Esophagus squamous epithelium (tissue), 5 donors: ENCODE data around the gene ENDOV. TPM values are rescaled to one million over a fixed set of nuclear protein-coding genes. Genes with fewer than 3 reads are reported as not detected.
A peak's percentile ranks its signal among the peaks of the same experiment; 100 is the strongest.

ENCODE experiments used
- DNase-seq: peaks from one replicate; lab custom pipeline; 2025; lab: John Stamatoyannopoulos, UW
- H3K27ac ChIP-seq, 4 donors: fragments of 200-600 bp; sonication (generic); one replicate each; pipeline ENCODE4 v1.5.1; 2016 to 2019; ENCODE audit warnings: mild to moderate bottlenecking in 1 of 4
- H3K27me3 ChIP-seq, 4 donors: fragments of 200-600 bp; sonication (generic); 1 replicate in 3 of 4; 2 replicates in 1 of 4; pipeline versions ENCODE4 v1.5.1 to v1.6.0; 2017 to 2021; ENCODE audit warnings: antibody characterized with exemption in 1 of 4
- H3K36me3 ChIP-seq, 3 donors: fragments of 200-600 bp; sonication (generic); one replicate each; pipeline ENCODE4 v1.5.1; 2016 to 2019
- H3K4me1 ChIP-seq, 3 donors: fragments of 200-600 bp; sonication (generic); one replicate each; pipeline ENCODE4 v1.5.1; 2017 to 2019
- H3K4me3 ChIP-seq, 4 donors: fragments of 200-600 bp; sonication (generic); 1 replicate in 3 of 4; 2 replicates in 1 of 4; pipeline ENCODE4 v1.5.1; 2016 to 2019; ENCODE audit warnings: mild to moderate bottlenecking in 2 of 4, moderate library complexity in 1 of 4
- H3K9me3 ChIP-seq, 3 donors: fragments of 200-600 bp; sonication (generic); one replicate each; pipeline ENCODE4 v1.5.1; 2016 to 2019
- POLR2A ChIP-seq, 4 donors: fragments of 450-650 bp; IDR thresholded peaks; one replicate each; pipeline ENCODE4 v1.6.1; 2017; ENCODE audit warnings: antibody characterized with exemption in 4 of 4, mild to moderate bottlenecking in 4 of 4, moderate library complexity in 3 of 4
- WGBS, 2 donors: methylation state at CpG; one replicate each; pipeline ENCODE4 v1.1.5; 2018; 5-methylcytosine and 5-hydroxymethylcytosine counted together
- intact Hi-C: fragments of 100-400 bp; cut with DNase I; formaldehyde crosslinking; loops from one replicate; pipeline ENCODE4 v1.15.0; 2022
- total RNA-seq, 4 donors: library from RNA; depleted of rRNA; stranded (reverse); fragments of >200 nt; gene quantifications; one replicate each; pipeline ENCODE4 v1.1.0, GENCODE V29; 2016
- TF ChIP-seq, protein P1 (sequence below), 6 experiments: fragments of 450-650 bp in 4 of 6; fragments of 200-600 bp in 2 of 6; sonication (generic) in 2 of 6; IDR thresholded peaks; one replicate each; pipeline ENCODE4 v1.5.1; 2016 to 2019; ENCODE audit warnings: antibody characterized with exemption in 6 of 6, mild to moderate bottlenecking in 4 of 6, moderate library complexity in 4 of 6
- donor health status: DM: yes; HTN: yes; CAD: no.

The ENDOV gene
- total RNA-seq, 4 donors from 2014 or later = 7.4 to 16.0 (median 14.5) TPM

- Histone ChIP-seq H3K27ac (peak overlapping the region in 2 of 4 donors; percentile 31 to 96), H3K36me3 (no peaks in the 10 kb centered on the region), H3K27me3 (peaks cover 0 to 35% (median 0%) of the 10 kb centered on the region in 4 donors), H3K4me3 (no peak overlapping the region), H3K9me3 (no peaks in the 10 kb centered on the region), H3K4me1 (peaks cover 11 to 40% (median 13%) of the 10 kb centered on the region in 3 donors)
- 60 to 65% methylated on average over 11 to 13 of the region's 15 CpGs for WGBS, 2 donors
- TF ChIP-seq, protein P1, sequence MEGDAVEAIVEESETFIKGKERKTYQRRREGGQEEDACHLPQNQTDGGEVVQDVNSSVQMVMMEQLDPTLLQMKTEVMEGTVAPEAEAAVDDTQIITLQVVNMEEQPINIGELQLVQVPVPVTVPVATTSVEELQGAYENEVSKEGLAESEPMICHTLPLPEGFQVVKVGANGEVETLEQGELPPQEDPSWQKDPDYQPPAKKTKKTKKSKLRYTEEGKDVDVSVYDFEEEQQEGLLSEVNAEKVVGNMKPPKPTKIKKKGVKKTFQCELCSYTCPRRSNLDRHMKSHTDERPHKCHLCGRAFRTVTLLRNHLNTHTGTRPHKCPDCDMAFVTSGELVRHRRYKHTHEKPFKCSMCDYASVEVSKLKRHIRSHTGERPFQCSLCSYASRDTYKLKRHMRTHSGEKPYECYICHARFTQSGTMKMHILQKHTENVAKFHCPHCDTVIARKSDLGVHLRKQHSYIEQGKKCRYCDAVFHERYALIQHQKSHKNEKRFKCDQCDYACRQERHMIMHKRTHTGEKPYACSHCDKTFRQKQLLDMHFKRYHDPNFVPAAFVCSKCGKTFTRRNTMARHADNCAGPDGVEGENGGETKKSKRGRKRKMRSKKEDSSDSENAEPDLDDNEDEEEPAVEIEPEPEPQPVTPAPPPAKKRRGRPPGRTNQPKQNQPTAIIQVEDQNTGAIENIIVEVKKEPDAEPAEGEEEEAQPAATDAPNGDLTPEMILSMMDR (IDR thresholded peaks at IDR 0.05) = no peak
- TF ChIP-seq POLR2A (IDR thresholded peaks at IDR 0.05) = no peak
- no peak for DNase-seq
- intact Hi-C loops = no loop called here
Observed at GRCh38 chr17:80457236-80457856, 42.4 kb downstream of the ENDOV start.

- no peak for DNase-seq
- intact Hi-C loops = no loop called here
- TF ChIP-seq POLR2A (IDR thresholded peaks at IDR 0.05) = no peak
- TF ChIP-seq, protein P1 (IDR thresholded peaks at IDR 0.05) = no peak
- Histone ChIP-seq H3K27me3 (peaks cover 0 to 37% (median 0%) of the 10 kb centered on the region in 4 donors), H3K4me3 (no peak overlapping the region), H3K9me3 (no peaks in the 10 kb centered on the region), H3K36me3 (no peaks in the 10 kb centered on the region), H3K27ac (no peak overlapping the region), H3K4me1 (peaks cover 11 to 40% (median 13%) of the 10 kb centered on the region in 3 donors)
- WGBS, 2 donors = 73% methylated on average over 8 of the region's 8 CpGs; no CpG with 5 or more reads in 1 of the 2 donors
Observed at GRCh38 chr17:80458016-80458415, 43.0 kb downstream of the ENDOV start.

DNA sequence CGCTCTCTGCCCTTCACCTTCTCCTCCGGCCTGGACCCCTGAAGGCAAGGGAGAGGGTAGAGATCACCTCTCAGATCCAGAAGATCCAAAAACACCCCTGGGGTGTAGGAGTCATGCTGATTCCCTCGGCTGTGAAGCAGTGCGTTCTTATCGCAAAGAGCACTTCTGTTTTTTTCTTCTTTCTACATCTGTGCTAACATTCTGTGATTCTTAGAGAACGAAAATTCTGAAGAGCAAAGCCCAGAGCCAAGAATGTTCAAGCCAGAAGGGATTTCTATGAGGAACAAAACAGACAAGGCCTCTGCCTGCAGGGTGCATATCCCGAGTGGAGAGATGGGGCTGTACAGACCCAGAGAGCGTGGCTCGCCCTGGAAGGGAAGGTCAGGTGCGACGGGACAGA, 44.3 kb downstream of the ENDOV start:
- no peak overlapping the region for H3K4me3 ChIP-seq
- H3K27me3 ChIP-seq = peaks cover 0 to 49% (median 0%) of the 10 kb centered on the region in 4 donors
- WGBS, 2 donors = 76 to 81% methylated on average over 7 to 11 of the region's 11 CpGs
- TF ChIP-seq, protein P1 (IDR thresholded peaks at IDR 0.05) = no peak
- no peak for TF ChIP-seq POLR2A (IDR thresholded peaks at IDR 0.05)
- no peak overlapping the region for H3K27ac ChIP-seq
- H3K4me1 ChIP-seq = peaks cover 4 to 32% (median 7%) of the 10 kb centered on the region in 3 donors
- intact Hi-C loops = no loop called here
- no peaks in the 10 kb centered on the region for H3K9me3 ChIP-seq
- DNase-seq = no peak
- H3K36me3 ChIP-seq = no peaks in the 10 kb centered on the region

GRCh38 chr17:80460429-80460834, 45.5 kb downstream of the ENDOV start:
- WGBS, 2 donors = 58 to 61% methylated on average over 8 of the region's 8 CpGs

More at GRCh38 chr17:80460429-80460834, 45.5 kb downstream of the ENDOV start:
- H3K9me3 ChIP-seq = no peaks in the 10 kb centered on the region
- H3K27ac ChIP-seq = no peak overlapping the region
- no peaks in the 10 kb centered on the region for H3K36me3 ChIP-seq
- intact Hi-C loops = no loop called here
- TF ChIP-seq, protein P1 (IDR thresholded peaks at IDR 0.05) = no peak
- TF ChIP-seq POLR2A (IDR thresholded peaks at IDR 0.05) = no peak
- peaks cover 4 to 25% (median 7%) of the 10 kb centered on the region in 3 donors for H3K4me1 ChIP-seq
- H3K4me3 ChIP-seq = no peak overlapping the region
- peaks cover 0 to 61% (median 0%) of the 10 kb centered on the region in 4 donors for H3K27me3 ChIP-seq
- DNase-seq = no peak
